SK-N-SH (cell line): ENCODE data around the gene TCL1B. TPM values are rescaled to one million over a fixed set of nuclear protein-coding genes. Genes with fewer than 3 reads are reported as not detected.
"Not testable (repeated sequence)": the region's sequence is repeated elsewhere in the genome, so short reads cannot be mapped to it uniquely, and the experiment has no call there.

Experiments used
- CTCF ChIA-PET: fragments of 300-600, 350-600 bp; formaldehyde crosslinking; extraction: SDS; loops from one replicate; lab custom pipeline; 2021; lab: Yijun Ruan, JAX
- POLR2A ChIA-PET: fragments of 350-600 bp; sonication (Branson Sonifier 250); formaldehyde crosslinking; extraction: SDS; loops from one replicate; lab custom pipeline; 2020; ENCODE audit warnings: antibody characterized with exemption, inconsistent platforms; lab: Yijun Ruan, JAX
- DNase-seq: peaks from one replicate; pipeline ENCODE4 v3.0.0; 2012
- H2AFZ ChIP-seq: fragments of 200-600 bp; sonication (generic); 2 replicates; pipeline ENCODE4 v1.8.1; 2016; ENCODE audit warnings: antibody characterized with exemption, mild to moderate bottlenecking, low read depth
- H3F3A ChIP-seq: fragments of 200-600 bp; sonication (generic); replicated peaks from 2 replicates; pipeline ENCODE3; 2016; ENCODE audit warnings: antibody characterized with exemption, mild to moderate bottlenecking; ENCODE audit not compliant: insufficient read depth
- H3K27ac ChIP-seq, 2 experiments: fragments of 200-500 bp in 1 of 2; fragments of 200-600 bp in 1 of 2; sonication (Bioruptor generic) in 1 of 2; sonication (generic), shearing (Covaris generic) in 1 of 2; 2 replicates each; pipeline versions ENCODE4 v1.5.1 to v1.6.1; 2014 to 2016; ENCODE audit warnings: low read depth in 2 of 2, inconsistent platforms in 1 of 2, low read length in 1 of 2, mild to moderate bottlenecking in 1 of 2, mixed read lengths in 1 of 2
- H3K27me3 ChIP-seq: fragments of 200-600 bp; sonication (generic), shearing (Covaris generic); 2 replicates; pipeline ENCODE4 v1.6.1; 2016; ENCODE audit warnings: mixed run types; ENCODE audit not compliant: insufficient read depth
- H3K36me3 ChIP-seq, 2 experiments: fragments of 200-500 bp in 1 of 2; fragments of 200-600 bp in 1 of 2; sonication (Bioruptor generic) in 1 of 2; sonication (generic) in 1 of 2; replicated peaks in 1 of 2; 2 replicates each; pipeline versions ENCODE3 to v1.5.1; 2014 to 2016; ENCODE audit warnings: low read length in 1 of 2, mild to moderate bottlenecking in 1 of 2; ENCODE audit not compliant: insufficient read depth in 2 of 2, control insufficient read depth in 1 of 2
- H3K4me1 ChIP-seq, 2 experiments: fragments of 200-500 bp in 1 of 2; fragments of 200-600 bp in 1 of 2; sonication (Bioruptor generic) in 1 of 2; sonication (generic), shearing (Covaris generic) in 1 of 2; 2 replicates each; pipeline versions ENCODE4 v1.5.1 to v1.6.1; 2014 to 2016; ENCODE audit warnings: low read depth in 1 of 2, low read length in 1 of 2, mixed run types in 1 of 2; ENCODE audit not compliant: insufficient read depth in 2 of 2, control insufficient read depth in 1 of 2
- H3K4me2 ChIP-seq: fragments of 200-600 bp; sonication (generic), shearing (Covaris generic); 2 replicates; pipeline ENCODE4 v1.6.1; 2017; ENCODE audit warnings: mixed run types
- H3K4me3 ChIP-seq, 2 experiments: fragments of 200-500 bp in 1 of 2; fragments of 200-600 bp in 1 of 2; sonication (Bioruptor generic) in 1 of 2; sonication (generic), shearing (Covaris generic) in 1 of 2; 2 replicates each; pipeline versions ENCODE4 v1.5.1 to v1.8.1; 2014 to 2016; ENCODE audit warnings: low read depth in 2 of 2, inconsistent platforms in 1 of 2, low read length in 1 of 2, mild to moderate bottlenecking in 1 of 2, mixed read lengths in 1 of 2, moderate library complexity in 1 of 2
- H3K79me2 ChIP-seq: fragments of 200-600 bp; sonication (generic); 2 replicates; pipeline ENCODE4 v1.8.1; 2017; ENCODE audit warnings: mild to moderate bottlenecking; ENCODE audit not compliant: insufficient read depth
- H3K9ac ChIP-seq: fragments of 200-600 bp; sonication (generic); 2 replicates; pipeline ENCODE4 v1.6.1; 2017; ENCODE audit warnings: mixed run types
- H3K9me2 ChIP-seq: fragments of 200-600 bp; sonication (generic); 2 replicates; pipeline ENCODE4 v1.6.1; 2017; ENCODE audit warnings: mixed run types
- H3K9me3 ChIP-seq: fragments of 200-600 bp; sonication (generic); 2 replicates; pipeline ENCODE4 v1.6.1; 2017; ENCODE audit warnings: mixed run types, mild to moderate bottlenecking, moderate library complexity
- H4K20me1 ChIP-seq: fragments of 200-600 bp; sonication (generic); 2 replicates; pipeline ENCODE4 v1.6.1; 2017; ENCODE audit warnings: mild to moderate bottlenecking, mixed run types; ENCODE audit not compliant: insufficient read depth
- CHD2 ChIP-seq: fragments of 150-350 bp; IDR thresholded peaks from 2 replicates; pipeline ENCODE4 v1.6.1; 2018; ENCODE audit warnings: low read length; ENCODE audit not compliant: partially characterized antibody
- EP300 ChIP-seq, 2 experiments: IDR thresholded peaks; 2 replicates each; pipeline versions ENCODE4 v1.4.0 to v1.6.1; 2012; ENCODE audit warnings: borderline replicate concordance in 1 of 2, low read depth in 1 of 2, low read length in 1 of 2
- FOSL2 ChIP-seq: IDR thresholded peaks from 2 replicates; pipeline ENCODE4 v1.4.0; 2012; ENCODE audit warnings: low read depth, mild to moderate bottlenecking, moderate library complexity, borderline replicate concordance
- FOXJ3 ChIP-seq: sonication (generic); formaldehyde crosslinking; IDR thresholded peaks from 2 replicates; pipeline ENCODE4 v1.5.1; 2020; ENCODE audit warnings: mild to moderate bottlenecking, missing genetic modification reagents
- FOXM1 ChIP-seq: IDR thresholded peaks from 2 replicates; pipeline ENCODE4 v1.4.0; 2012; ENCODE audit warnings: low read depth, mild to moderate bottlenecking
- GABPA ChIP-seq: IDR thresholded peaks from 2 replicates; pipeline ENCODE4 v1.4.0; 2012; ENCODE audit warnings: low read depth, mild to moderate bottlenecking
- GATA2 ChIP-seq: sonication (generic); formaldehyde crosslinking; IDR thresholded peaks from 2 replicates; pipeline ENCODE4 v1.5.0; 2020; ENCODE audit warnings: mild to moderate bottlenecking, missing genetic modification reagents
- JUND ChIP-seq: IDR thresholded peaks from 2 replicates; pipeline ENCODE4 v1.4.0; 2012
- POLR2AphosphoS5 ChIP-seq: IDR thresholded peaks from 2 replicates; pipeline ENCODE4 v1.6.1; 2012; ENCODE audit warnings: low read depth, low read length
- RCOR1 ChIP-seq: fragments of 150-350 bp; IDR thresholded peaks from 2 replicates; pipeline ENCODE4 v1.6.1; 2017; ENCODE audit warnings: antibody characterized with exemption, low read length
- SIN3A ChIP-seq: IDR thresholded peaks from 2 replicates; pipeline ENCODE4 v1.6.1; 2012; ENCODE audit warnings: low read depth, mild to moderate bottlenecking, low read length, moderate library complexity, borderline replicate concordance
- SMC3 ChIP-seq: IDR thresholded peaks from 2 replicates; pipeline ENCODE4 v1.6.1; 2012; ENCODE audit warnings: low read depth, low read length, improper control_type of control experiment
- TAF1 ChIP-seq: IDR thresholded peaks from 2 replicates; pipeline ENCODE4 v1.6.1; 2012; ENCODE audit warnings: low read depth, mild to moderate bottlenecking, low read length, moderate library complexity, borderline replicate concordance
- TCF12 ChIP-seq: IDR thresholded peaks from 2 replicates; pipeline ENCODE4 v1.4.0; 2012
- TEAD4 ChIP-seq: IDR thresholded peaks from 2 replicates; pipeline ENCODE4 v1.4.0; 2012; ENCODE audit warnings: mild to moderate bottlenecking, borderline replicate concordance; ENCODE audit not compliant: insufficient read depth
- USF1 ChIP-seq: IDR thresholded peaks from 2 replicates; pipeline ENCODE4 v1.4.0; 2012; ENCODE audit warnings: low read depth, borderline replicate concordance
- USF2 ChIP-seq: fragments of 150-350 bp; IDR thresholded peaks from 2 replicates; pipeline ENCODE4 v1.6.1; 2017; ENCODE audit warnings: antibody characterized with exemption, low read length, low read depth, borderline replicate concordance
- YY1 ChIP-seq: IDR thresholded peaks from 2 replicates; pipeline ENCODE4 v1.4.0; 2012; ENCODE audit warnings: low read depth, mild to moderate bottlenecking
- WGBS: methylation state at CpG from one replicate; pipeline ENCODE4 v1.1.6; 2017; ENCODE audit warnings: low lambda C conversion rate; 5-methylcytosine and 5-hydroxymethylcytosine counted together
- polyA plus RNA-seq, 3 experiments: library from polyadenylated mRNA; depleted of rRNA; stranded (reverse); fragments of >200 nt; gene quantifications; 2 replicates each; pipeline ENCODE4 v1.2.3, GENCODE V29; 2012
- TF ChIP-seq, protein P1 (sequence below): IDR thresholded peaks from 2 replicates; pipeline ENCODE4 v1.4.0; 2012; ENCODE audit warnings: low read depth
- TF ChIP-seq, protein P2 (sequence below): fragments of 150-350 bp; IDR thresholded peaks from 2 replicates; pipeline ENCODE4 v1.6.1; 2016; ENCODE audit warnings: mild to moderate bottlenecking, low read depth, low read length

TCL1B gene
- polyA plus RNA-seq, 1 of the 3 experiments (the other 2 are of a cell fraction), result not detected

GRCh38 chr14:95664066-95664465 is 22.2 kb upstream of the TCL1B start (continued):
- TF ChIP-seq FOXJ3 (CRISPR knock-in tag) (no peak), CHD2 (no peak), POLR2AphosphoS5 (no peak), YY1 (no peak)

- no peaks in the 10 kb centered on the region for H3K27me3 ChIP-seq
- no peak overlapping the region; a peak in 1 of 4 replicates for H3K27ac ChIP-seq
- H2AFZ ChIP-seq, result no peak overlapping the region
- no peaks in the 10 kb centered on the region for H3K9me2 ChIP-seq
- H3K4me2 ChIP-seq, result no peak overlapping the region
- no peaks in the 10 kb centered on the region for H3K9me3 ChIP-seq
- no peaks in the 10 kb centered on the region for H4K20me1 ChIP-seq
- no peak for DNase-seq
- TF ChIP-seq SMC3, result no peak
- no peak for TF ChIP-seq TAF1
- TF ChIP-seq RCOR1, result no peak
- no peak for TF ChIP-seq GABPA
- TF ChIP-seq FOXM1, result no peak
- TF ChIP-seq, protein P1, sequence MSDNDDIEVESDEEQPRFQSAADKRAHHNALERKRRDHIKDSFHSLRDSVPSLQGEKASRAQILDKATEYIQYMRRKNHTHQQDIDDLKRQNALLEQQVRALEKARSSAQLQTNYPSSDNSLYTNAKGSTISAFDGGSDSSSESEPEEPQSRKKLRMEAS, result no peak
- no peak for TF ChIP-seq SIN3A
- TF ChIP-seq TEAD4, result no peak
- TF ChIP-seq TCF12, result no peak
- no peak for TF ChIP-seq JUND
- TF ChIP-seq EP300 (IDR thresholded peaks at IDR 0.05; ENCODE audit: borderline replicate concordance in 1 of 2, low read depth in 1 of 2, low read length in 1 of 2), result no peak
- TF ChIP-seq YY1, result no peak
- no peak for TF ChIP-seq USF1
- TF ChIP-seq, protein P2, sequence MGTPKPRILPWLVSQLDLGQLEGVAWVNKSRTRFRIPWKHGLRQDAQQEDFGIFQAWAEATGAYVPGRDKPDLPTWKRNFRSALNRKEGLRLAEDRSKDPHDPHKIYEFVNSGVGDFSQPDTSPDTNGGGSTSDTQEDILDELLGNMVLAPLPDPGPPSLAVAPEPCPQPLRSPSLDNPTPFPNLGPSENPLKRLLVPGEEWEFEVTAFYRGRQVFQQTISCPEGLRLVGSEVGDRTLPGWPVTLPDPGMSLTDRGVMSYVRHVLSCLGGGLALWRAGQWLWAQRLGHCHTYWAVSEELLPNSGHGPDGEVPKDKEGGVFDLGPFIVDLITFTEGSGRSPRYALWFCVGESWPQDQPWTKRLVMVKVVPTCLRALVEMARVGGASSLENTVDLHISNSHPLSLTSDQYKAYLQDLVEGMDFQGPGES, result no peak
- TF ChIP-seq GATA2 (CRISPR knock-in tag), result no peak
- TF ChIP-seq FOSL2, result no peak
- no peak for TF ChIP-seq USF2
- TF ChIP-seq, all 33 proteins: peak for 0
- ChIA-PET POLR2A (no interaction called here), CTCF (interaction anchor here (0.7 to 1.6 kb wide), 3 partner anchors 9 to 63 kb away, joined by 3 to 6 read pairs (median 3); no protein-coding TSS in a partner anchor)
- H3K4me3 ChIP-seq, result no peak overlapping the region
- H3K36me3 ChIP-seq, result no peaks in the 10 kb centered on the region
- H3K9ac ChIP-seq, result no peak overlapping the region
- no peaks in the 10 kb centered on the region for H3F3A ChIP-seq
- WGBS, result 51% methylated on average over 5 of the region's 8 CpGs
- H3K4me1 ChIP-seq, result peaks cover 0 to 18% of the 10 kb centered on the region in 2 experiments; a peak in 1 of 4 replicates
- no peaks in the 10 kb centered on the region for H3K79me2 ChIP-seq
Observed at GRCh38 chr14:95664546-95664945, 21.7 kb upstream of the TCL1B start.

DNA sequence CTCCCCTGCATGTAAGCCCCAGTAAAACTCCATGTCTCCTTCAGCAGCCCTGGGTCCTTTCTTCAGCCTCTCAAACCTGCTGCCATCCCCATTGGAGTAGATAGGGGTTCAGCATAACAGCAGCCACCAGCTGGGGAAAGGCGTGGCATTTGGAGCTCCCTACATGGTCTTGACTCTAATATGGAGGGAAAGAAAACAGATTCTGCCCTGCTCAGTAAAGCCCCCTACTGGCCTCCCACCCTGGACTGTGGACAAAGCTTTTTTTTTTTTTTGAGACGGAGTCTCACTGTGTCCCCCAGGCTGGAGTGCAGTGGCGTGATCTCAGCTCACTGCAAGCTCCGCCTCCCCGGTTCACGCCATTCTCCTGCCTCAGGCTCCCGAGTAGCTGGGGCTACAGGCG is 20.7 kb upstream of the TCL1B start:
- POLR2A ChIA-PET, H3K4me2 ChIP-seq, H3K27ac ChIP-seq, DNase-seq, H3K9me2 ChIP-seq, H3K9ac ChIP-seq, H3K9me3 ChIP-seq, H3K27me3 ChIP-seq, H3F3A ChIP-seq, H3K4me3 ChIP-seq, H3K36me3 ChIP-seq, H2AFZ ChIP-seq, H3K79me2 ChIP-seq, H4K20me1 ChIP-seq: not testable (repeated sequence)
- WGBS, result 49% methylated on average over 7 of the region's 8 CpGs
- H3K4me1 ChIP-seq, result peaks cover 0 to 11% of the 10 kb centered on the region in 2 experiments; a peak in 1 of 4 replicates
- CTCF ChIA-PET, result interaction anchor here (0.8 to 1.6 kb wide), 2 partner anchors 14 to 63 kb away, joined by 3 read pairs; no protein-coding TSS in a partner anchor
